GM12872 (cell line): ENCODE measurements around the gene MBNL1.

ENCODE experiments used
- CTCF ChIP-seq: IDR thresholded peaks from 3 replicates; pipeline ENCODE4 v1.5.1; 2011; ENCODE audit warnings: low read depth, mild to moderate bottlenecking, low read length, moderate library complexity; ENCODE audit not compliant: insufficient read depth

The MBNL1 gene

GRCh38 chr3:152443212-152444023 is 174.7 kb downstream of the MBNL1 start:
- TF ChIP-seq CTCF, result no peak

GRCh38 chr3:152444029-152444641 is 175.4 kb downstream of the MBNL1 start:
- TF ChIP-seq CTCF, result peak; percentile 49; the same call in 1 of the 3 replicates

- TF ChIP-seq CTCF, result no peak
These were observed 176.5 kb downstream of the MBNL1 start for GRCh38 chr3:152445212-152445611.

- no peak for TF ChIP-seq CTCF
These were observed 177.8 kb downstream of the MBNL1 start for GRCh38 chr3:152446495-152446894.

- TF ChIP-seq CTCF, result no peak
These were observed 178.8 kb downstream of the MBNL1 start for GRCh38 chr3:152447511-152447910.

GRCh38 chr3:152448091-152448490 is 179.4 kb downstream of the MBNL1 start:
- no peak for TF ChIP-seq CTCF

GRCh38 chr3:152452318-152452717 is 183.6 kb downstream of the MBNL1 start:
- TF ChIP-seq CTCF, result no peak
